Mesendoderm (in vitro differentiated cells): Measurements from ENCODE around the gene RHOA.
"Not testable (repeated sequence)": the region's sequence is repeated elsewhere in the genome, so short reads cannot be mapped to it uniquely, and the experiment has no call there.

ENCODE experiments used
- DNase-seq: peaks from one replicate; pipeline ENCODE4 v3.0.0; 2013
- H2AK5ac ChIP-seq: 2 replicates; pipeline ENCODE4 v1.6.1; 2013; ENCODE audit warnings: low read length, inconsistent platforms
- H2BK120ac ChIP-seq: 2 replicates; pipeline ENCODE4 v1.6.1; 2013; ENCODE audit warnings: low read depth, mild to moderate bottlenecking, low read length, moderate library complexity, mixed read lengths
- H2BK15ac ChIP-seq: replicated peaks from 2 replicates; pipeline ENCODE4 v1.6.1; 2013; ENCODE audit warnings: low read depth, mild to moderate bottlenecking, moderate library complexity
- H2BK5ac ChIP-seq: 2 replicates; pipeline ENCODE4 v1.6.1; 2013; ENCODE audit warnings: low read length, inconsistent platforms
- H3K18ac ChIP-seq: 2 replicates; pipeline ENCODE4 v1.6.1; 2013; ENCODE audit warnings: mild to moderate bottlenecking, low read length, mixed read lengths
- H3K23ac ChIP-seq: one replicate; pipeline ENCODE4 v1.6.1; 2013; ENCODE audit warnings: low read length
- H3K27ac ChIP-seq: 2 replicates; pipeline ENCODE4 v1.5.1; 2013; ENCODE audit warnings: low read depth, mild to moderate bottlenecking, inconsistent platforms, low read length, moderate library complexity
- H3K27me3 ChIP-seq: 2 replicates; pipeline ENCODE4 v1.6.1; 2013; ENCODE audit warnings: low read length, control low read depth, mild to moderate bottlenecking, inconsistent platforms; ENCODE audit not compliant: insufficient read depth, poor library complexity
- H3K36me3 ChIP-seq: 2 replicates; pipeline ENCODE4 v1.6.1; 2013; ENCODE audit warnings: low read length, inconsistent platforms; ENCODE audit not compliant: control insufficient read depth, insufficient read depth
- H3K4ac ChIP-seq: one replicate; pipeline ENCODE4 v1.6.1; 2013; ENCODE audit warnings: low read depth, mild to moderate bottlenecking, low read length, moderate library complexity
- H3K4me1 ChIP-seq: 2 replicates; pipeline ENCODE4 v1.6.1; 2013; ENCODE audit warnings: low read depth, low read length, inconsistent platforms; ENCODE audit not compliant: control insufficient read depth
- H3K4me2 ChIP-seq: 2 replicates; pipeline ENCODE4 v1.6.1; 2013; ENCODE audit warnings: low read length
- H3K4me3 ChIP-seq: 2 replicates; pipeline ENCODE4 v1.5.1; 2013; ENCODE audit warnings: mild to moderate bottlenecking, low read length
- H3K56ac ChIP-seq: one replicate; pipeline ENCODE4 v1.6.1; 2013; ENCODE audit warnings: low read length
- H3K79me1 ChIP-seq: 2 replicates; pipeline ENCODE4 v1.6.1; 2013; ENCODE audit warnings: low read length, inconsistent platforms
- H3K79me2 ChIP-seq: 2 replicates; pipeline ENCODE4 v1.6.1; 2013; ENCODE audit warnings: mild to moderate bottlenecking, low read length; ENCODE audit not compliant: control insufficient read depth, insufficient read depth
- H3K9ac ChIP-seq: 2 replicates; pipeline ENCODE4 v1.6.1; 2013; ENCODE audit warnings: low read length, inconsistent platforms
- H4K5ac ChIP-seq: one replicate; pipeline ENCODE4 v1.6.1; 2013; ENCODE audit warnings: low read length
- H4K8ac ChIP-seq: one replicate; pipeline ENCODE4 v1.6.1; 2013; ENCODE audit warnings: low read depth, mild to moderate bottlenecking, control low read depth, low read length, moderate library complexity
- WGBS: extraction: QIAGEN DNeasy Blood & Tissue Kit; methylation state at CpG from one replicate; pipeline ENCODE4 v1.1.7; 2013; ENCODE audit warnings: low lambda C conversion rate, missing lambda C conversion rate; ENCODE audit not compliant: insufficient coverage; ENCODE audit errors: extremely low coverage; 5-methylcytosine and 5-hydroxymethylcytosine counted together

RHOA gene

GRCh38 chr3:49410846-49411534, 786 bp downstream of the RHOA start:
- peak overlapping the region; percentile 31 for H3K23ac ChIP-seq
- peak overlapping the region; percentile 96 for H3K4me3 ChIP-seq
- H2BK5ac ChIP-seq: no peak overlapping the region
- peak overlapping the region; percentile 99 for H3K18ac ChIP-seq
- H3K4me1 ChIP-seq: peaks cover 6% of the 10 kb centered on the region
- no peak overlapping the region for H4K8ac ChIP-seq
- peaks cover 60% of the 10 kb centered on the region for H3K79me2 ChIP-seq
- peak overlapping the region; percentile 97 for H3K27ac ChIP-seq
- H3K4me2 ChIP-seq: peak overlapping the region; percentile 61
- no CpG with 5 or more reads among the region's 33 CpGs for WGBS
- H3K79me1 ChIP-seq: peaks cover 8% of the 10 kb centered on the region
- no peaks in the 10 kb centered on the region for H3K36me3 ChIP-seq
- no peak overlapping the region for H2AK5ac ChIP-seq
- H4K5ac ChIP-seq: no peak overlapping the region
- H3K56ac ChIP-seq: peak overlapping the region; percentile 98
- no peak overlapping the region for H2BK15ac ChIP-seq
- peak overlapping the region; percentile 98 for H3K4ac ChIP-seq
- DNase-seq: no peak
- H2BK120ac ChIP-seq: peak overlapping the region; percentile 34
- H3K9ac ChIP-seq: peak overlapping the region; percentile 96
- no peaks in the 10 kb centered on the region for H3K27me3 ChIP-seq

GRCh38 chr3:49410066-49410845, 1.5 kb downstream of the RHOA start:
- Histone ChIP-seq H3K4me2 (peak overlapping the region; percentile 76), H3K36me3 (no peaks in the 10 kb centered on the region), H3K4me1 (peaks cover 6% of the 10 kb centered on the region), H2AK5ac (no peak overlapping the region), H3K9ac (peak overlapping the region; percentile 96), H3K18ac (no peak overlapping the region), H2BK5ac (no peak overlapping the region), H3K79me2 (peaks cover 66% of the 10 kb centered on the region), H3K79me1 (peaks cover 8% of the 10 kb centered on the region), H4K5ac (no peak overlapping the region), H3K4ac (no peak overlapping the region), H2BK120ac (no peak overlapping the region), H3K4me3 (peak overlapping the region; percentile 96), H3K27me3 (no peaks in the 10 kb centered on the region), H3K56ac (peak overlapping the region; percentile 29), H3K27ac (no peak overlapping the region), H3K23ac (no peak overlapping the region), H2BK15ac (no peak overlapping the region), H4K8ac (no peak overlapping the region)
- no CpG with 5 or more reads among the region's 4 CpGs for WGBS
- no peak for DNase-seq

- Histone ChIP-seq H3K36me3 (no peaks in the 10 kb centered on the region), H3K79me2 (peaks cover 92% of the 10 kb centered on the region), H3K27me3 (no peaks in the 10 kb centered on the region), H3K79me1 (no peaks in the 10 kb centered on the region), H2BK120ac (no peak overlapping the region), H3K9ac (no peak overlapping the region), H3K4ac (no peak overlapping the region), H4K8ac (no peak overlapping the region), H3K56ac (no peak overlapping the region), H3K4me2 (no peak overlapping the region), H2BK5ac (no peak overlapping the region), H2BK15ac (no peak overlapping the region), H2AK5ac (no peak overlapping the region), H3K27ac (no peak overlapping the region), H3K18ac (no peak overlapping the region), H3K23ac (no peak overlapping the region), H3K4me1 (no peaks in the 10 kb centered on the region), H3K4me3 (no peak overlapping the region), H4K5ac (no peak overlapping the region)
- whole genome bisulfite sequencing: no CpG with 5 or more reads among the region's 17 CpGs
- no peak for DNase-seq
Measured at GRCh38 chr3:49406571-49407565, 4.9 kb downstream of the RHOA start.

GRCh38 chr3:49405570-49405969, 6.2 kb downstream of the RHOA start:
- not testable (repeated sequence) for H3K36me3 ChIP-seq, H3K27me3 ChIP-seq, H2BK5ac ChIP-seq, H3K4me3 ChIP-seq, H3K4ac ChIP-seq, H3K79me1 ChIP-seq, H4K5ac ChIP-seq, H3K56ac ChIP-seq, H3K27ac ChIP-seq, H3K4me2 ChIP-seq, H3K9ac ChIP-seq, H2BK120ac ChIP-seq, H3K4me1 ChIP-seq, H2AK5ac ChIP-seq, DNase-seq, H2BK15ac ChIP-seq, H3K18ac ChIP-seq, H3K23ac ChIP-seq, H4K8ac ChIP-seq
- no CpG with 5 or more reads among the region's 9 CpGs for whole genome bisulfite sequencing
- H3K79me2 ChIP-seq: peaks cover 90% of the 10 kb centered on the region

- Histone ChIP-seq H3K79me2 (peaks cover 87% of the 10 kb centered on the region), H4K8ac (no peak overlapping the region), H3K18ac (no peak overlapping the region), H3K27ac (no peak overlapping the region), H3K4me3 (no peak overlapping the region), H4K5ac (no peak overlapping the region), H3K9ac (no peak overlapping the region), H3K27me3 (no peaks in the 10 kb centered on the region), H3K23ac (no peak overlapping the region), H3K4me1 (no peaks in the 10 kb centered on the region), H3K4ac (no peak overlapping the region), H3K36me3 (no peaks in the 10 kb centered on the region), H2BK5ac (no peak overlapping the region), H3K79me1 (peaks cover 2% of the 10 kb centered on the region), H2AK5ac (no peak overlapping the region), H3K4me2 (no peak overlapping the region), H2BK120ac (no peak overlapping the region), H2BK15ac (no peak overlapping the region), H3K56ac (no peak overlapping the region)
- no peak for DNase-seq
- no CpG with 5 or more reads among the region's 5 CpGs for WGBS
Measured at GRCh38 chr3:49403891-49404290, 7.9 kb downstream of the RHOA start.
